LNCAP (cell line): ENCODE results near the gene ZNF844.

Source experiments
- TF ChIP-seq, protein P1 (sequence below): fragments of 450-650 bp; IDR thresholded peaks from 2 replicates; pipeline ENCODE4 v1.5.1; 2017; ENCODE audit warnings: mild to moderate bottlenecking

Gene ZNF844

DNA sequence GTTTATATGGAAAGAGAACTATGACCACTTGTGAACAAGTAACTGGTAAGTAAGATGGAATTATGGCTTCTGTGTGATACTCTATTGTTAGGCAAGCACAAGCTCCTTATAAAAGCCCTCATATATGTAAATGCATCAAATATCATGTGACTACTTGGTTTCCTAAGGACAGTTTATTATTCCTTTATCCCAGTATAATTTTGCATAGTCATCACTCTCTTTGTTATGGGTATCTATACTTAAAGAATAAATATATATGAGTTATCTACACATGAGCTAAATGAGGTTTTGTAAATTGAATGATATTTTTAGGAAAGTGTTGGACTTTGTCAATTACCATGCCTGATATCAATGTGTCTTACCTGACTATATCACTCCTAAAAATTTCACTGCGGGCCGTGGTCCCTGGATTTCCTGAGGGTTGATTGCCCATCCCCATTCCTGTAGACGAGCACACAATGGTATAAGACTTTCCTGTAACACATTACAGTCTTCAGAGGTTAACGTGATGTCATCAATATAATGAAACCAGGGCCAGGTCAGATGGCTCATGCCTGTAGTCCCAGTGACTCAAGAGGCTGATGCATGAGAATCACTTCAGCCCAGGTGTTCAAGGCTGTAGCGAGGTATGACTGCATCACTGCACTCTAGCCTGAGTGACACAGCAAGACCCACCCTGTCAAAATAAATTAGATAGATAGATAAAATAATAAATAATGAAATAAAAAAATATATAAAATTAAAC is 20.7 kb downstream of the ZNF844 start:
- TF ChIP-seq, protein P1, sequence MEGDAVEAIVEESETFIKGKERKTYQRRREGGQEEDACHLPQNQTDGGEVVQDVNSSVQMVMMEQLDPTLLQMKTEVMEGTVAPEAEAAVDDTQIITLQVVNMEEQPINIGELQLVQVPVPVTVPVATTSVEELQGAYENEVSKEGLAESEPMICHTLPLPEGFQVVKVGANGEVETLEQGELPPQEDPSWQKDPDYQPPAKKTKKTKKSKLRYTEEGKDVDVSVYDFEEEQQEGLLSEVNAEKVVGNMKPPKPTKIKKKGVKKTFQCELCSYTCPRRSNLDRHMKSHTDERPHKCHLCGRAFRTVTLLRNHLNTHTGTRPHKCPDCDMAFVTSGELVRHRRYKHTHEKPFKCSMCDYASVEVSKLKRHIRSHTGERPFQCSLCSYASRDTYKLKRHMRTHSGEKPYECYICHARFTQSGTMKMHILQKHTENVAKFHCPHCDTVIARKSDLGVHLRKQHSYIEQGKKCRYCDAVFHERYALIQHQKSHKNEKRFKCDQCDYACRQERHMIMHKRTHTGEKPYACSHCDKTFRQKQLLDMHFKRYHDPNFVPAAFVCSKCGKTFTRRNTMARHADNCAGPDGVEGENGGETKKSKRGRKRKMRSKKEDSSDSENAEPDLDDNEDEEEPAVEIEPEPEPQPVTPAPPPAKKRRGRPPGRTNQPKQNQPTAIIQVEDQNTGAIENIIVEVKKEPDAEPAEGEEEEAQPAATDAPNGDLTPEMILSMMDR = no peak

DNA sequence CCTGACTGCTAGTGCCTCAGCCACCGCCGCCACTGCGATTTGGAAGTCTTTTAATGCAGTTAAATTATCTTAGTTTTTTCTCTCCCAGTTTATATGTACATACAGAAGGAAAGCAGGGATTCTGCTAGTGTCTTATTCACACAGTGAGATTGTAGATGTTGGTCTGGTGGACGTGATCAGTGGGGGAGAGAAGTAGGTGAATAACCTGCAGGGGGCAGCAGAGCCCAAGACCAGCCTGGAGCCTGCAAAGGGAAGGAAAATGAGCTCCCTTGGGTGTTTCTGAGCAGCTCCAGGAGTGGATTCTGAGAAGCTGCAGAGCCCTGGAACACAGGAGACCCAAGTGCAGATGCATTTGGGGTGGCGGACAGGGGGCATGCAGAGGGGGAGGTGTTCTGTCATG is 26.3 kb downstream of the ZNF844 start:
- TF ChIP-seq, protein P1 = peak; percentile 51

DNA sequence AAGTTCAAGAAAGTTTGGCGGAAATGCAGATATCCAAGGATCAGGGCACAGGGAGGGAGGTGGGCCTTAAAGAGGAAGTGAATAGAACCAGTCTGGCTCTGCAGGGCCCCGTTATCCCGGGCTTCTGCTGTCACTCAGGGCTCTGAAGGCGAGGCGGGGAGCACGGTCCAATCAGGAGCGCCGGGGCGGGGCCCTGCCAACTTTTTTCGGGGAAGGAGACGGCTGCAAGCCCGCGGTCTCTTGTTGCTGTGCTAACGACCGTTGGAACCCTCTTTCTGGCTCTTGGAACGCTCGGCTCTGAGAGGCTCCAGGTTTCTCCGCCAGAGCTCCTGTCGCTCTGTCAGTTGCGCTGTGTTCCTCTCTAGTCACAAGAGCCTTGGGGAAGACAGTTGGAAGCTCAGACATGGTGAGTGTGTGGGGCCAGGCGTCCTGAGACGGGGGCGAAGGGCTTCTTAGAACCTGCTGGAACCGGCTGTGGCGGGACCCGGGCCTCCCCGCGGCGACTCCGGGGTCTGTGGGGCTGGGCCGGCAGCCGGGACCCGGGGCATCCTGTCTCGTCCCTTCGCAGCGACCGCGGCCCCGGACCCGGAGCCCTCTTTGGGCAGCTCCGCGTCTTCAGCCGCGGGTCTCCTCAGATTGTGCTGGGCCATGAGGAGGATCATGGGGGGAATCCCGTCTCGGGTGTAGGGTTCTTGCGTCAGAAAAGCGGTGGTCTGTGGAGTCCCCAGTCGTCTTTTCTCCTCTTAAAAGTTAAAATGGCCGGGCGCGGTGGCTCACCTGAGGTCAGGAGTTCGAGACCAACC is 27.7 kb downstream of the ZNF844 start:
- TF ChIP-seq, protein P1 = no peak

DNA sequence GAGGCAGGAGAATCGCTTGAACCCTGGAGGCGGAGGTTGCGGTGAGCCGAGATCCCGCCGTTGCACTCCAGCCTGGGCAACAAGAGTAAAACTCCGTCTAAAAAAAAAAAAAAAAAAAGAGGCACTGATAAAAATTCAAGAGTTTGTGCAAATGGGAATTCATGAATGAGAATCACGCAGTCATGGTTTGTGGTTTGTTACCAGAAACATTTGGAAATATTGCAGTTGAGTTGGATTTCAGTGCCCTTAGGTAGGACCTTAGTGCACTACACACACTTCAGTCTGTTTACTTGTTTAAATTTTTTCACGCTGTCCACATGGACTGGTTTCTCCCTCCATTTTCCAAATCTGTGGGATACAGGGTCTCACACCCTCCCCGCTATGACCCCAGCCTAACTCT is 28.4 kb downstream of the ZNF844 start:
- TF ChIP-seq, protein P1 = no peak

DNA sequence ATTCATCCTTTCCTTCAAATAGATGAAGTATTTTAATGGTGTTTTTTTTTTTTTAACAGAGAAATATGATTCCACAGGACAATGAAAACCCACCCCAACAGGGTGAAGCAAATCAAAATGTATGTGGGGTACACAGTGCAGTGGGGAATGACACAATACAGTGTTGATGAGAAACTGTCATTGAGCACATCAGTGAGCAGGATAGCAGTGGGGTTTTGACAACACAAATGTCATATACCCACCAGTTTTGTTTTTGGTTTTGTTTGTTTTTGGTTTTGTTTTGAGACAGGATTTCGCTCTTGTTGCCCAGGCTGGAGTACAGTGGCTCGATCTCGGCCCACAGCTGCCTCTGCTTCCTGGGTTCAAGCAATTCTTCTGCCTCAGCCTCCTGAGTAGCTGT is 29.2 kb downstream of the ZNF844 start:
- TF ChIP-seq, protein P1 = no peak

DNA sequence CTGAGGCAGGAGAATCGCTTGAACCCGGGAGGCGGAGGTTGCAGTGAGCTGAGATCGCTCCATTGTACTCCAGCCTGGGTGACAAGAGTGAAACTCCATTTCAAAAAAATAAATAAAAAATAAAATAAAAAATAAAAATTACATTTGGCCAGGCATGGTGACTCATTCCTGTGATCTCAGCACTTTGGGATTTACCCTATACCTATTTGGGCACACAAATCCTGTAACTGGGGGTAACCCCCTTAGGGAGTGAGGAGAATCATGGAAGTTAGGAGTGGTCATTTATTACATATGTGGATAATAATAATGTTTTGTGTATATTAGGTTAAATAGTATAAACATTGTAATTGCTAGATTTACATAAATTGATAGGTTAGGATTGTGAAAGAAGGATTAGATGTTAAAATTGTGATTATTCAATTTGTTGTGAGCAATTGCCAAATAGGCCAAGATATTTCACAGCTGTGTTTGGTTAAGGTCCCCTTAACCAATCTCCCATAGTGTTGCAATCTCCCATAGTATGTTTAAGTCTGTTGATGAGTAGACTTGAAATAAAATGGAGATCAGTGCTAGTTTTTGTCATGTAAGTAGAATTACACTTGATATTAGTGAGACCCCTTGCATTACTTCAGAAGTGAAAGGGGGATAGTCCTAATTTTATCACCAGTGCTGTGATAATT is 30.7 kb downstream of the ZNF844 start:
- TF ChIP-seq, protein P1 = no peak

DNA sequence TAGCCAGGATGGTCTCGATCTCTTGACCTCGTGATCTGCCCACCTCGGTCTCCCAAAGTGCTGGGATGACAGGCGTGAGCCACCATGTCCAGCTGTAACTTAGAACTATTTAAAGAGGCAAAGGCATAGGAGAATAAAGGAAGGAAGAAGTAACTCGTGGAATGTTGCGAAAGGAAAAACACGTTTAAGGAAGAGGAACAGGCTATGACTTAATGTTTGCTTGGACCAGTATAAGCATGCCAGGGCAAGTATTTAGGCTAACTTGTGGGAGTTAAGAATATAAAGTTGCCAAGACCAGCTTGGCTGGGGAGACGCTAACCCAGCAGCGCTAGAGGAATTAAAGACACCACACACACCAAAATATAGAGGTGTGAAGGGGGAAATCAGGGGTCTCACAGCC is 33.5 kb downstream of the ZNF844 start:
- TF ChIP-seq, protein P1 = no peak
